Transverse colon (tissue), 4 donors: Measurements from ENCODE around the gene HTT-AS.

Source experiments
- CTCF ChIP-seq, 5 experiments: fragments of 200-600 bp in 3 of 5; fragments of 450-650 bp in 2 of 5; sonication (generic) in 3 of 5; IDR thresholded peaks; 1 replicate in 2 of 5; 2 replicates in 3 of 5; pipeline ENCODE4 v1.5.1; 2016 to 2017; ENCODE audit warnings: antibody characterized with exemption in 5 of 5, inconsistent platforms in 3 of 5, mild to moderate bottlenecking in 2 of 5, moderate library complexity in 1 of 5
- POLR2A ChIP-seq: fragments of 450-650 bp; IDR thresholded peaks from one replicate; pipeline ENCODE4 v1.6.1; 2016; ENCODE audit warnings: antibody characterized with exemption, mild to moderate bottlenecking, moderate library complexity
- POLR2AphosphoS5 ChIP-seq, 3 donors: sonication (generic); formaldehyde crosslinking; IDR thresholded peaks; one replicate each; pipeline ENCODE4 v1.6.1; 2016; ENCODE audit warnings: antibody characterized with exemption in 3 of 3

GRCh38 chr4:3034231-3034630 lies 40.1 kb downstream of the HTT-AS start:
- TF ChIP-seq CTCF (IDR thresholded peaks at IDR 0.05) (no peak), POLR2A (no peak), POLR2AphosphoS5 (IDR thresholded peaks at IDR 0.05) (no peak)
